ENCODE data around the gene LRRFIP1.

LRRFIP1 gene

GRCh38 chr2:237623428-237624403, 3.7 kb upstream of the LRRFIP1 start:
- DNase-seq: no peak

GRCh38 chr2:237624565-237624964, 2.8 kb upstream of the LRRFIP1 start:
- no peak for DNase-seq

GRCh38 chr2:237625216-237625705, 2.1 kb upstream of the LRRFIP1 start:
- no peak for DNase-seq

- DNase-seq: no peak
Observed at GRCh38 chr2:237625777-237626176, 1.6 kb upstream of the LRRFIP1 start.

- no peak for DNase-seq
Observed at GRCh38 chr2:237626813-237627440, 460 bp upstream of the LRRFIP1 start.

GRCh38 chr2:237628247-237629187, 1.1 kb downstream of the LRRFIP1 start:
- no peak for DNase-seq

- no peak for DNase-seq
Observed at GRCh38 chr2:237629188-237629534, 1.8 kb downstream of the LRRFIP1 start.

- DNase-seq: no peak
Observed at GRCh38 chr2:237629739-237630138, 2.4 kb downstream of the LRRFIP1 start.

GRCh38 chr2:237630216-237631000, 3.0 kb downstream of the LRRFIP1 start:
- DNase-seq: no peak

GRCh38 chr2:237631007-237631785, 3.8 kb downstream of the LRRFIP1 start:
- no peak for DNase-seq

- no peak for DNase-seq
Observed at GRCh38 chr2:237631801-237632585, 4.6 kb downstream of the LRRFIP1 start.

- DNase-seq: no peak
Observed at GRCh38 chr2:237633061-237633561, 5.7 kb downstream of the LRRFIP1 start.

GRCh38 chr2:237636578-237636977, 9.2 kb downstream of the LRRFIP1 start:
- DNase-seq: peak; percentile 22

- DNase-seq: no peak
Observed at GRCh38 chr2:237637429-237638135, 10.2 kb downstream of the LRRFIP1 start.

- peak; percentile 20 for DNase-seq
Observed at GRCh38 chr2:237638176-237638575, 10.8 kb downstream of the LRRFIP1 start.

GRCh38 chr2:237639052-237639835, 11.9 kb downstream of the LRRFIP1 start:
- DNase-seq: no peak

- no peak for DNase-seq
Observed at GRCh38 chr2:237639836-237640220, 12.4 kb downstream of the LRRFIP1 start.

GRCh38 chr2:237640493-237640998, 13.2 kb downstream of the LRRFIP1 start:
- no peak for DNase-seq

Measured in stimulated activated CD8-positive, alpha-beta memory T cell treated with anti-CD3 and anti-CD28 coated beads, Interleukin-4, amount 100 ng/mL, for 48 hours (primary cell).